Brain microvascular endothelial cell (primary cell): ENCODE results near the gene PRRG1.

Experiments
- DNase-seq: peaks from one replicate; pipeline ENCODE4 v3.0.0-alpha.2; 2020
- H3K27ac ChIP-seq: fragments of 250-450 bp; sonication (Bioruptor Pico); 2 replicates; pipeline ENCODE4 v1.5.1; 2020; ENCODE audit warnings: mild to moderate bottlenecking, moderate library complexity
- H3K27me3 ChIP-seq: fragments of 250-450 bp; sonication (Bioruptor Pico); replicated peaks from 2 replicates; pipeline ENCODE4 v1.5.1; 2020; ENCODE audit warnings: mild to moderate bottlenecking
- H3K36me3 ChIP-seq: fragments of 250-450 bp; sonication (Bioruptor Pico); replicated peaks from 2 replicates; pipeline ENCODE4 v1.5.1; 2020; ENCODE audit warnings: mild to moderate bottlenecking
- H3K4me3 ChIP-seq: 2 replicates; pipeline ENCODE4 v1.5.1; 2011; ENCODE audit warnings: low read depth, mild to moderate bottlenecking, control low read depth, low read length, moderate library complexity
- in situ Hi-C: cut with HindIII; loops from 2 replicates; pipeline ENCODE4 v1.10.0; 2017; ENCODE audit warnings: low sequenced_read_pairs, low pct_ligation_motif_present
- TF ChIP-seq, protein P1 (sequence below): IDR thresholded peaks from 2 replicates; pipeline ENCODE4 v1.5.1; 2011; ENCODE audit warnings: low read depth, mild to moderate bottlenecking, moderate library complexity, low read length, control low read depth, inconsistent platforms; ENCODE audit errors: missing control alignments

Gene PRRG1

DNA sequence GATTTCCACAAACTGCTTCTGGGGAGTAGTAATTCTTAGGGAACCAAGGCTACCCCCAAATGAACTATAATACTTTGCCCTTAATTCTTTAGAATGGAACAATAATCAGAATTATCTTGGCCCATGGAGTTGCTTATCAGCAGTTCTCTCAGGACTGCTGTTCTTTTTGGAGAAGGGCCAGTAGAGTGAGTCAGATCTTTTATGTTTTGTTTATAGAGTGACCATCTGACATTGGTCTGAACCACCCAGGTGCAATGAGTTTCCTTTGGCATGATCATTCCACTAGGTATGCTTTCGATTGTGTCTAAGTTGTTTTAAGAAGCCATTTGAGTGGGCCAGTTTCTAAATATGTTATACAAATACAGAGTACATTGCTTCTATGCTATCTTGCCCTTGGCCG lies 31.8 kb downstream of the PRRG1 start:
- Histone ChIP-seq H3K36me3 (no peaks in the 10 kb centered on the region), H3K27me3 (no peaks in the 10 kb centered on the region), H3K4me3 (no peak overlapping the region), H3K27ac (peak overlapping the region; percentile 26)
- DNase-seq = peak; percentile 83
- in situ Hi-C loops = no loop called here
- TF ChIP-seq, protein P1, sequence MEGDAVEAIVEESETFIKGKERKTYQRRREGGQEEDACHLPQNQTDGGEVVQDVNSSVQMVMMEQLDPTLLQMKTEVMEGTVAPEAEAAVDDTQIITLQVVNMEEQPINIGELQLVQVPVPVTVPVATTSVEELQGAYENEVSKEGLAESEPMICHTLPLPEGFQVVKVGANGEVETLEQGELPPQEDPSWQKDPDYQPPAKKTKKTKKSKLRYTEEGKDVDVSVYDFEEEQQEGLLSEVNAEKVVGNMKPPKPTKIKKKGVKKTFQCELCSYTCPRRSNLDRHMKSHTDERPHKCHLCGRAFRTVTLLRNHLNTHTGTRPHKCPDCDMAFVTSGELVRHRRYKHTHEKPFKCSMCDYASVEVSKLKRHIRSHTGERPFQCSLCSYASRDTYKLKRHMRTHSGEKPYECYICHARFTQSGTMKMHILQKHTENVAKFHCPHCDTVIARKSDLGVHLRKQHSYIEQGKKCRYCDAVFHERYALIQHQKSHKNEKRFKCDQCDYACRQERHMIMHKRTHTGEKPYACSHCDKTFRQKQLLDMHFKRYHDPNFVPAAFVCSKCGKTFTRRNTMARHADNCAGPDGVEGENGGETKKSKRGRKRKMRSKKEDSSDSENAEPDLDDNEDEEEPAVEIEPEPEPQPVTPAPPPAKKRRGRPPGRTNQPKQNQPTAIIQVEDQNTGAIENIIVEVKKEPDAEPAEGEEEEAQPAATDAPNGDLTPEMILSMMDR = no peak

DNA sequence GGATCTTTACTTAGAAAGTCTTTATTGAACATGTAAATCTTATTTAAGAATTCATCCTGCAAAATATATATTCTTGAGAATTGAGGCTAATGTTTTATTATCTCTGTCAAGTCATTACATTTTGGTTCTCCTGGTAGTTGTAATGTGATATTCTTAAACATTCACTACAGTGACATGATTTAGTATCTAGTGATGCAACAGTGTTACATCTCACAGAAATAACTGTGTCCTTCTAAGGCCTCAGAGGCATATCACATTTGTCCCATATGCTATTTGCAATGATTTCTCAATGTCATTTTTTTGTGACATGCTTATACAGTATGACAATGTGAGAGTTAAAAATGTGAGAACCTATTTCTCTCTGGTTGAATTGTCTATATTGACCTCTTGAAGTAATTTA lies 34.1 kb downstream of the PRRG1 start:
- H3K27me3 ChIP-seq = no peaks in the 10 kb centered on the region
- TF ChIP-seq, protein P1 = no peak
- no peaks in the 10 kb centered on the region for H3K36me3 ChIP-seq
- no peak for DNase-seq
- no peak overlapping the region for H3K27ac ChIP-seq
- in situ Hi-C loops = no loop called here
- no peak overlapping the region for H3K4me3 ChIP-seq

DNA sequence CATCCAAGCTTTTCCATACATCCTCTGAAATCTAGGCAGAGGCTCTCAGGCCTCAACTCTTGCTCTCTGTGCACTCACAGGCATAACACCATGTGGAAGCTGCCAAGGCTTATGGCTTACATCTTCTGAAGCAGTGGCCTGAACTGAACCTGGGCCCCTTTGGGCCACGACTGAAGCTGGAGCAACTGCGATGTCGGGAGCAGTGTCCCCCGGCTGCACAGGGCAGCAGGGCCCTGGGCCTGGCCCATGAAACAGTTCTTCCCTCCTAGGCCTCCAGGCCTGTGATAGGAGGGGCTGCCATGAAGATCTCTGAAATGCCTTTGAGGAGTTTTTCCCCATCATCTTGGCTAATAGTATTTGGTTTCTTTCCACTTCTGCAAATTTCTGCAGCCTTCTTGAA lies 39.2 kb downstream of the PRRG1 start:
- in situ Hi-C loops = no loop called here
- no peak for DNase-seq
- no peak overlapping the region for H3K27ac ChIP-seq
- H3K36me3 ChIP-seq = no peaks in the 10 kb centered on the region
- TF ChIP-seq, protein P1 = no peak
- H3K27me3 ChIP-seq = no peaks in the 10 kb centered on the region
- no peak overlapping the region for H3K4me3 ChIP-seq

DNA sequence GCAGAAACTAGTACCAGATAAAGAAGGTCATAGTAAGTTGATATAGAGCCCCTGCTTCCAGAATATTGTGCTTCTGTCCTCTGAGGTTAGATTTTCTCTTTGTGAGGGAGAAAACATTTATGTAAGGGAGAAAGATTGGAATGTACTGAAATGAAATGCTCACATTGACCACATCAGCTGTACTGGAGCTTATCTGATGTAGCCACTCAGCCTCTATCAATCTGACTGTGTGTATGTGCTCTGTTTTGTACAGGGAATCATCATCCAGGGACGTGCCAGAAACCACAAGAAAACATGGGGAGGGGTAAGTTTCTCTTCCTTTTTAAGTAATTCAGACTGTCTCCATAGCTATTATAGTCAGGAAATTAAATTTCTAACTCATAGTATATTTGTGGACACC lies 56.8 kb downstream of the PRRG1 start:
- H3K27ac ChIP-seq = peak overlapping the region; percentile 55
- H3K27me3 ChIP-seq = no peaks in the 10 kb centered on the region
- H3K36me3 ChIP-seq = no peaks in the 10 kb centered on the region
- DNase-seq = peak; percentile 78
- TF ChIP-seq, protein P1 = no peak
- in situ Hi-C loops = no loop called here
- H3K4me3 ChIP-seq = no peak overlapping the region

DNA sequence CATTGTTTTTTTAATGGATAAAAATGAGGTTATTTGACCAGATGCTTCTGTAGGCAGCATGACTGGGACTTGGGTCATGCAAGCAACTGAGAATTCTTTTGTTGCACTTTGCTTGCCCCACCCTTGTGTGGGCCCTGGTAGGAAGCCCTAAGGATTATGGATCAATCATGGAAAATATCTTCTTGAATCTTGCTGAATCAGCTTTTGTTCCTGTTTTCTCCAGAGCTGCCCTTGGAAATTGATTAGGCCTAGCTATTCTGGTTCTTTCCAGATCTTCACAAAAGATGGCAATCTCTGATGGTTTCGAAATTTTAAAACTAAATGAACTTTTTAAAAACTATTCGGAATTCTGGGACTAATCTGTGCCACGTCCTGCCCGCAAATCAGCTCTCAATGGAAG lies 58.6 kb downstream of the PRRG1 start:
- H3K36me3 ChIP-seq = no peaks in the 10 kb centered on the region
- in situ Hi-C loops = no loop called here
- TF ChIP-seq, protein P1 = no peak
- no peak for DNase-seq
- H3K27me3 ChIP-seq = no peaks in the 10 kb centered on the region
- H3K4me3 ChIP-seq = no peak overlapping the region
- H3K27ac ChIP-seq = no peak overlapping the region

DNA sequence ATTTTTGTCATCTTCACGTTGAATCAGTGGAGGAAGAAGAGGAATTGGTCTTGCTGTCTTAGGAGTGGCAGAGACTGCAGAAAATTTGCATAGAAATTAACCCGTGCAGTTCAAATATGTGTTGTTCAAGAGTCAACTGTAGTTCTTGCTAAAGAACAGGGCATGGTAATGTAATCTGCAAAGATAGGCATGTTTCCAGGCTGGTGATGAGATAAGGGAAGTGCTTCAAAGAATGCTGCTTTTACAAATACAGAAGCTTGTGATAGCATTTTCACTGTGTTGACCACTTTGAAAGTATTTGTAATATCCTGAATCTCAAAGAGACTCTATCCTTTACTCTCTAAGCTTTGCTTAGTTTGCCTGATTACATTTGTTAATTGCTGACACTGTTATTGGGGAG lies 60.1 kb downstream of the PRRG1 start:
- no peak for DNase-seq
- Histone ChIP-seq H3K36me3 (no peaks in the 10 kb centered on the region), H3K27me3 (no peaks in the 10 kb centered on the region), H3K4me3 (no peak overlapping the region), H3K27ac (no peak overlapping the region)
- in situ Hi-C loops = no loop called here
- TF ChIP-seq, protein P1 = no peak
